Hepatocyte (in vitro differentiated cells): ENCODE measurements around the gene APAF1. TPM values are rescaled to one million over a fixed set of nuclear protein-coding genes. Genes with fewer than 3 reads are reported as not detected.
A peak's percentile ranks its signal among the peaks of the same experiment; 100 is the strongest.

ENCODE experiments used
- DNase-seq: peaks from one replicate; pipeline ENCODE4 v3.0.0-alpha.2; 2016; ENCODE audit warnings: low spot score
- H2AFZ ChIP-seq: fragments of 200-600 bp; sonication (generic); 2 replicates; pipeline ENCODE4 v1.6.0; 2016; ENCODE audit warnings: antibody characterized with exemption, mild to moderate bottlenecking
- H3K27ac ChIP-seq: fragments of 200-600 bp; sonication (generic); 2 replicates; pipeline ENCODE4 v1.5.1; 2016; ENCODE audit warnings: mild to moderate bottlenecking
- H3K27me3 ChIP-seq: fragments of 200-600 bp; sonication (generic); 2 replicates; pipeline ENCODE4 v1.6.1; 2016
- H3K36me3 ChIP-seq: fragments of 200-600 bp; sonication (generic); replicated peaks from 2 replicates; pipeline ENCODE4 v1.5.1; 2016; ENCODE audit warnings: low read depth; ENCODE audit not compliant: insufficient read depth
- H3K4me1 ChIP-seq: fragments of 200-600 bp; sonication (generic); 2 replicates; pipeline ENCODE4 v1.5.1; 2016; ENCODE audit warnings: mild to moderate bottlenecking, moderate library complexity; ENCODE audit not compliant: insufficient read depth
- H3K4me2 ChIP-seq: fragments of 200-600 bp; sonication (generic); 2 replicates; pipeline ENCODE4 v1.6.0; 2016
- H3K4me3 ChIP-seq: fragments of 200-600 bp; sonication (generic); 2 replicates; pipeline ENCODE4 v1.5.1; 2016; ENCODE audit warnings: mild to moderate bottlenecking
- H3K79me2 ChIP-seq: fragments of 200-600 bp; sonication (generic); 2 replicates; pipeline ENCODE4 v1.6.0; 2017; ENCODE audit warnings: mild to moderate bottlenecking
- H3K9me2 ChIP-seq: fragments of 200-600 bp; sonication (generic); replicated peaks from 2 replicates; pipeline ENCODE4 v1.6.0; 2017; ENCODE audit warnings: mild to moderate bottlenecking; ENCODE audit not compliant: insufficient read depth
- H3K9me3 ChIP-seq: fragments of 200-600 bp; sonication (generic); 2 replicates; pipeline ENCODE4 v1.5.1; 2016; ENCODE audit warnings: low read depth, mild to moderate bottlenecking
- H4K20me1 ChIP-seq: fragments of 200-600 bp; sonication (generic); 2 replicates; pipeline ENCODE4 v1.6.0; 2016; ENCODE audit warnings: mild to moderate bottlenecking; ENCODE audit not compliant: insufficient read depth, poor library complexity, severe bottlenecking
- CTCF ChIP-seq: fragments of 200-600 bp; sonication (generic); IDR thresholded peaks from 2 replicates; pipeline ENCODE4 v1.5.1; 2016; ENCODE audit warnings: antibody characterized with exemption, mild to moderate bottlenecking; ENCODE audit not compliant: poor library complexity
- EZH2 ChIP-seq: fragments of 200-600 bp; sonication (generic); IDR thresholded peaks from 2 replicates; pipeline ENCODE4 v1.6.1; 2016; ENCODE audit warnings: antibody characterized with exemption, mild to moderate bottlenecking, borderline replicate concordance
- EZH2phosphoT487 ChIP-seq: fragments of 200-600 bp; sonication (generic); IDR thresholded peaks from one replicate; pipeline ENCODE4 v1.6.1; 2018; ENCODE audit warnings: antibody characterized with exemption, mild to moderate bottlenecking, low read depth, moderate library complexity; ENCODE audit not compliant: unreplicated experiment, severe bottlenecking
- WGBS: methylation state at CpG from one replicate; pipeline ENCODE4 v1.1.6; 2016; ENCODE audit warnings: low lambda C conversion rate; ENCODE audit errors: missing lambda C conversion rate; 5-methylcytosine and 5-hydroxymethylcytosine counted together
- polyA plus RNA-seq: library from polyadenylated mRNA; unstranded; fragments of >200 nt; fragmentation: Nextera tagmentation; extraction: Ambion mirVana; gene quantifications from 2 replicates; pipeline ENCODE4 v1.2.1, GENCODE V29; 2016
- total RNA-seq: library from RNA; depleted of rRNA; stranded (reverse); fragments of >200 nt; gene quantifications from 2 replicates; pipeline ENCODE4 v1.2.3, GENCODE V29; 2014

Gene APAF1
- total and polyA plus RNA-seq, 2 experiments from 2014 or later: 6.8 to 26.4 TPM

DNA sequence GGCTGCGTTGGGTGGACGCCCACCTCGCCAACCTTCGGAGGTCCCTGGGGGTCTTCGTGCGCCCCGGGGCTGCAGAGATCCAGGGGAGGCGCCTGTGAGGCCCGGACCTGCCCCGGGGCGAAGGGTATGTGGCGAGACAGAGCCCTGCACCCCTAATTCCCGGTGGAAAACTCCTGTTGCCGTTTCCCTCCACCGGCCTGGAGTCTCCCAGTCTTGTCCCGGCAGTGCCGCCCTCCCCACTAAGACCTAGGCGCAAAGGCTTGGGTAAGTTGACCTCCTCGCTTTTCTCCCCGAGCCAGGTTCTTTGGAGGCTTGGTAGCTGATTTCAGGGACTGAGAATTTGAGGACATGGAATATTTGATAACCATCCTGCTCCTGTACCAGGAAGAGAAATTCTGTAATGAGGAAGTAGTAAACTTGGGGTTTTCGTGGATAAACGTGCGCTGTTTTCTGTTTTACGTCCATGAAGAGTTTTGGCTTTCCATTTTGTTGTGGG, 530 bp downstream of the APAF1 start:
- peaks cover 61% of the 10 kb centered on the region for H3K79me2 ChIP-seq
- no peaks in the 10 kb centered on the region for H3K27me3 ChIP-seq
- H3K9me3 ChIP-seq: no peaks in the 10 kb centered on the region
- TF ChIP-seq CTCF (no peak), EZH2phosphoT487 (no peak), EZH2 (no peak)
- peak overlapping the region; percentile 90 for H3K27ac ChIP-seq
- no peaks in the 10 kb centered on the region for H4K20me1 ChIP-seq
- WGBS: under 1% methylated on average over 23 of the region's 24 CpGs
- no peaks in the 10 kb centered on the region for H3K9me2 ChIP-seq
- H3K36me3 ChIP-seq: no peaks in the 10 kb centered on the region
- peak; percentile 28 for DNase-seq
- peak overlapping the region; percentile 75 for H2AFZ ChIP-seq
- H3K4me2 ChIP-seq: peak overlapping the region; percentile 82
- H3K4me3 ChIP-seq: peak overlapping the region; percentile 77
- H3K4me1 ChIP-seq: peaks cover 5% of the 10 kb centered on the region

DNA sequence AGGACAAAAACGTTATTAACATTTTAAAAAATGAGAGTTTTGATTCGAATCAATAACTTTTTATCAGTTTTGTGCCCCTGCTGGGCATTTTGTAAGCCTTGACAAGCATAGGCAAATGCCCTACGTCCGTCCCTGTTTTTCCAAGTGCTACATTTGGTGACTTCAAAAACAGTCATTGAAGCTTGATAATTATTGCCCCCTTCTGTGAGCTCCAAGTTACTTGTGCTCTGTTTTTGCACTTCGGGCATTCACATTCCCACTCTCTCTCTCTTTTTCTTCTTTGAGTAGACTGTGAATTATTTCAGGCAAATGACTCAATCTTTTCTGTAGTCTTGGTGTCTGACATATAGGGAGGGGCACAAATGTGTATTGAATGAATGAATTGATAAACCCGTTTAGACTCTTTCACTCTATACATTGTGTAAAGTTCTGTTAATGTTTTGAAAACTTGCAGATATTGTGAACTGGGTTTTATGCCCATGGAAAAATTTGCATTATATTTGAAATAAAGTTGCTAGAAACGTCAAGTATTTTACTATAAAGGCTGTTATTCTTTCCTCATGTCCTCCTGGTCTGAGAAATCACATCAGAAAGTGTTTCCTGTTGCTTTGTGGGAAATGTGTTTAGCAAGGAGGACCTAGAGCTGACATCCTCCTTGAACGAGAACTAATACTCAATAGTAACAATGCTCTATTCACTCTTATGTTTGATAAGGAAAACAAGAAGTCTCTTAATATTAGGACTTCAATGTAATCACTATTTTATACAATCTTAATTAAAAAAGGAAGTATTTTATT, 1.4 kb downstream of the APAF1 start:
- WGBS: 23% methylated on average over 8 of the region's 8 CpGs

GRCh38 chr12:98651328-98651727, 6.2 kb downstream of the APAF1 start:
- no peak overlapping the region for H2AFZ ChIP-seq
- no peak overlapping the region for H3K4me3 ChIP-seq
- DNase-seq: no peak
- TF ChIP-seq EZH2phosphoT487 (no peak), EZH2 (no peak)
- peaks cover 5% of the 10 kb centered on the region for H3K4me1 ChIP-seq
- H3K27me3 ChIP-seq: no peaks in the 10 kb centered on the region
- H3K9me2 ChIP-seq: no peaks in the 10 kb centered on the region
- H3K36me3 ChIP-seq: no peaks in the 10 kb centered on the region
- no peaks in the 10 kb centered on the region for H4K20me1 ChIP-seq
- no peak overlapping the region for H3K4me2 ChIP-seq
- H3K9me3 ChIP-seq: no peaks in the 10 kb centered on the region
- peaks cover 23% of the 10 kb centered on the region for H3K79me2 ChIP-seq
- no peak overlapping the region for H3K27ac ChIP-seq

More for the DNA sequence above, 1.4 kb downstream of the APAF1 start:
- H3K79me2 ChIP-seq: peaks cover 53% of the 10 kb centered on the region
- no peaks in the 10 kb centered on the region for H3K27me3 ChIP-seq
- peak; percentile 8 for DNase-seq
- H3K36me3 ChIP-seq: no peaks in the 10 kb centered on the region
- H3K4me3 ChIP-seq: peak overlapping the region; percentile 77
- H3K27ac ChIP-seq: peak overlapping the region; percentile 1
- peaks cover 5% of the 10 kb centered on the region for H3K4me1 ChIP-seq
- H3K9me2 ChIP-seq: no peaks in the 10 kb centered on the region
- peak overlapping the region; percentile 75 for H2AFZ ChIP-seq
- no peaks in the 10 kb centered on the region for H4K20me1 ChIP-seq
- no peaks in the 10 kb centered on the region for H3K9me3 ChIP-seq
- peak overlapping the region; percentile 82 for H3K4me2 ChIP-seq
- TF ChIP-seq EZH2: no peak
- no peak for TF ChIP-seq EZH2phosphoT487
- peak; percentile 20 for TF ChIP-seq CTCF

GRCh38 chr12:98653866-98654493, 8.9 kb downstream of the APAF1 start:
- Histone ChIP-seq H3K9me3 (no peaks in the 10 kb centered on the region), H3K36me3 (no peaks in the 10 kb centered on the region), H3K27ac (no peak overlapping the region), H3K27me3 (no peaks in the 10 kb centered on the region), H3K4me3 (no peak overlapping the region), H3K4me1 (no peaks in the 10 kb centered on the region), H3K79me2 (peaks cover 2% of the 10 kb centered on the region), H4K20me1 (no peaks in the 10 kb centered on the region), H2AFZ (no peak overlapping the region), H3K9me2 (no peaks in the 10 kb centered on the region), H3K4me2 (no peak overlapping the region)
- TF ChIP-seq CTCF: peak; percentile 83
- no peak for TF ChIP-seq EZH2phosphoT487
- WGBS: 96% methylated on average over 1 of the region's 1 CpG
- DNase-seq: peak; percentile 59
